Keratinocyte (primary cell): ENCODE results near the gene ISM1.

Experiments used
- EZH2 ChIP-seq: IDR thresholded peaks from one replicate; pipeline ENCODE4 v1.6.1; 2012; ENCODE audit warnings: inconsistent platforms, mild to moderate bottlenecking, low read length, moderate library complexity
- TF ChIP-seq, protein P1 (sequence below), 3 experiments: IDR thresholded peaks in 1 of 3; conservative IDR thresholded peaks in 1 of 3; optimal IDR thresholded peaks in 1 of 3; 2 replicates in 2 of 3; 3 replicates in 1 of 3; pipeline versions ENCODE3 to v1.5.1; 2011; ENCODE audit warnings: low read length in 3 of 3, mild to moderate bottlenecking in 3 of 3, moderate library complexity in 2 of 3, control low read depth in 1 of 3, inconsistent platforms in 1 of 3; ENCODE audit not compliant: insufficient read depth in 2 of 3; ENCODE audit errors: extremely low read depth in 1 of 3

DNA sequence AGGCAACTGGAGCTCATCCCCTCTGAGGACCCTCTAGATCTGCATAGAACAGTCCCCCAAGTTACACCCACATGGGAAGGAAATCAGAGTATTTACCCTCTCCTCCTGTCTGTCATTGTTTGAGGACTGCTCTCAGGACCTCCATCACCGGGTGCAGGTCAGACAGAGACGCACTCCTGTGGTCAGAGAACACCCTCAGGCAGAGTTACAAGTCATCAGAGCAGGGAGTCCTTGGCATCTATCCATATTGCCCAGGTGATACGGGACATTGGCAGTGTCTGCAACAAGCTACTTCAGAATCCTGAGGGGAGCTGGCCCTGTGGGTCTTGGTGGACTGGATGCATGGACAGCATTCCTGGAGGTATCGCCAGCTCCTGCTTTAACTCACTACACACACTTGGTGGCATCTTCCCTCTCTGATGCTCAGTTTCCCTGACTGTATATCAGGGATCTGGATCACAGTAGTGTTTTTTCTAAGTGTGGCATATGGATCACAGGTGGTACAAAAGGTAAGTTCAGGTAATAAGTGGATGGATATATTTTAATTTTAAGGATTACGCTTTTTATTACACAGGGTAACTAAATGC, 15.1 kb upstream of the ISM1 start:
- no peak for TF ChIP-seq EZH2
- TF ChIP-seq, protein P1, sequence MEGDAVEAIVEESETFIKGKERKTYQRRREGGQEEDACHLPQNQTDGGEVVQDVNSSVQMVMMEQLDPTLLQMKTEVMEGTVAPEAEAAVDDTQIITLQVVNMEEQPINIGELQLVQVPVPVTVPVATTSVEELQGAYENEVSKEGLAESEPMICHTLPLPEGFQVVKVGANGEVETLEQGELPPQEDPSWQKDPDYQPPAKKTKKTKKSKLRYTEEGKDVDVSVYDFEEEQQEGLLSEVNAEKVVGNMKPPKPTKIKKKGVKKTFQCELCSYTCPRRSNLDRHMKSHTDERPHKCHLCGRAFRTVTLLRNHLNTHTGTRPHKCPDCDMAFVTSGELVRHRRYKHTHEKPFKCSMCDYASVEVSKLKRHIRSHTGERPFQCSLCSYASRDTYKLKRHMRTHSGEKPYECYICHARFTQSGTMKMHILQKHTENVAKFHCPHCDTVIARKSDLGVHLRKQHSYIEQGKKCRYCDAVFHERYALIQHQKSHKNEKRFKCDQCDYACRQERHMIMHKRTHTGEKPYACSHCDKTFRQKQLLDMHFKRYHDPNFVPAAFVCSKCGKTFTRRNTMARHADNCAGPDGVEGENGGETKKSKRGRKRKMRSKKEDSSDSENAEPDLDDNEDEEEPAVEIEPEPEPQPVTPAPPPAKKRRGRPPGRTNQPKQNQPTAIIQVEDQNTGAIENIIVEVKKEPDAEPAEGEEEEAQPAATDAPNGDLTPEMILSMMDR (optimal IDR thresholded peaks at IDR 0.05 in 1 of 3, IDR thresholded peaks at IDR 0.05 in 1 of 3, conservative IDR thresholded peaks at IDR 0.05 in 1 of 3; ENCODE audit: extremely low read depth in 1 of 3, insufficient read depth in 2 of 3, low read length in 3 of 3): peak in 1 of 3 experiments; percentile 39
